Measurements from ENCODE around the gene KIAA1549. TPM values are rescaled to one million over a fixed set of nuclear protein-coding genes. Genes with fewer than 3 reads are reported as not detected.

KIAA1549 gene
- total and polyA plus RNA-seq, 9 of the 15 experiments (the other 6 are each of a cell fraction or from before 2014, with no cell fraction given), result 0.01 to 0.29 (median 0.07) TPM

- ChIA-PET CTCF (ENCODE audit: low intra/inter-chr PET ratio) (no interaction called here), POLR2A (interaction anchor here (0.6 kb wide), 1 partner anchor 573 kb away, joined by 3 read pairs; no protein-coding TSS in a partner anchor)
- TF ChIP-seq ZNF79 (CRISPR knock-in tag; IDR thresholded peaks at IDR 0.05; ENCODE audit: low read depth) (no peak), BHLHE40 (IDR thresholded peaks at IDR 0.05; ENCODE audit: low read length) (0 out of 2 replicates have a peak, but pooled peaks have one; percentile 26)
- DNase-seq (ENCODE audit: extremely low read depth in 1 of 4, low spot score in 3 of 4) (no peak), FAIRE-seq (peak; percentile 52), ATAC-seq (no peak)
- no peak overlapping the region for H3K4me2 ChIP-seq (ENCODE audit: insufficient read depth, low read length)
- under 1% methylated on average over 12 of the region's 12 CpGs for WGBS (ENCODE audit: insufficient coverage, low coverage, missing lambda C conversion rate)
- H3K9ac ChIP-seq (ENCODE audit: insufficient read depth in 1 of 2, low read depth in 2 of 2, low read length in 2 of 2), result no peak overlapping the region
- H3K9me3 ChIP-seq (replicated peaks; ENCODE audit: control insufficient read depth, insufficient read depth, low read depth, low read length), result no peaks in the 10 kb centered on the region
- BruUV-seq (replicated peaks), result no TSS peak
- H4K20me1 ChIP-seq (replicated peaks; ENCODE audit: control insufficient read depth, insufficient read depth, low read length), result no peaks in the 10 kb centered on the region
- intact Hi-C loops (cut with micrococcal nuclease) (no loop called here), in situ Hi-C loops (cut with MboI) (no loop called here)
- 0 out of 5 replicates have a peak, but pooled peaks cover 0 to 5% of the 10 kb centered on the region in 2 experiments for H3K4me1 ChIP-seq (replicated peaks in 1 of 2; ENCODE audit: control insufficient read depth in 2 of 2, insufficient read depth in 2 of 2, low read length in 2 of 2)
- no peaks in the 10 kb centered on the region for H3K36me3 ChIP-seq (ENCODE audit: control insufficient read depth, insufficient read depth, low read length)
- no peaks in the 10 kb centered on the region for H3K79me2 ChIP-seq (ENCODE audit: control insufficient read depth, insufficient read depth, low read length)
- no peak overlapping the region for H2AFZ ChIP-seq (ENCODE audit: low read depth, low read length)
- no peak overlapping the region for H3K27ac ChIP-seq (ENCODE audit: extremely low read depth, low read depth, low read length)
- H3K4me3 ChIP-seq, result no peak overlapping the region
- H3K27me3 ChIP-seq (ENCODE audit: control insufficient read depth in 2 of 2, insufficient read depth in 2 of 2, low read length in 2 of 2), result peaks cover 40 to 73% of the 10 kb centered on the region in 2 experiments
- H3K9me1 ChIP-seq (ENCODE audit: control insufficient read depth, insufficient read depth, low read length), result no peaks in the 10 kb centered on the region
Observed at GRCh38 chr7:138932870-138933269, 48.3 kb downstream of the KIAA1549 start.

GRCh38 chr7:138932427-138932826 is 48.8 kb downstream of the KIAA1549 start:
- no peaks in the 10 kb centered on the region for H3K9me3 ChIP-seq (replicated peaks; ENCODE audit: control insufficient read depth, insufficient read depth, low read depth, low read length)
- BruUV-seq (replicated peaks), result no TSS peak
- ATAC-seq, result no peak
- H3K4me2 ChIP-seq (ENCODE audit: insufficient read depth, low read length), result no peak overlapping the region
- H3K27me3 ChIP-seq (ENCODE audit: control insufficient read depth in 2 of 2, insufficient read depth in 2 of 2, low read length in 2 of 2), result peaks cover 39 to 73% of the 10 kb centered on the region in 2 experiments
- H3K36me3 ChIP-seq (ENCODE audit: control insufficient read depth, insufficient read depth, low read length), result no peaks in the 10 kb centered on the region
- 0 out of 5 replicates have a peak, but pooled peaks cover 0 to 5% of the 10 kb centered on the region in 2 experiments for H3K4me1 ChIP-seq (replicated peaks in 1 of 2; ENCODE audit: control insufficient read depth in 2 of 2, insufficient read depth in 2 of 2, low read length in 2 of 2)
- no peaks in the 10 kb centered on the region for H4K20me1 ChIP-seq (replicated peaks; ENCODE audit: control insufficient read depth, insufficient read depth, low read length)
- WGBS (ENCODE audit: insufficient coverage, low coverage, missing lambda C conversion rate), result under 1% methylated on average over 5 of the region's 5 CpGs
- no peak overlapping the region for H3K4me3 ChIP-seq
- H2AFZ ChIP-seq (ENCODE audit: low read depth, low read length), result no peak overlapping the region
- CTCF ChIA-PET (ENCODE audit: low intra/inter-chr PET ratio), result no interaction called here
- no peak for DNase-seq (ENCODE audit: extremely low read depth in 1 of 4, low spot score in 3 of 4)
- POLR2A ChIA-PET, result no interaction called here
- intact Hi-C loops (cut with micrococcal nuclease), result no loop called here
- no peaks in the 10 kb centered on the region for H3K9me1 ChIP-seq (ENCODE audit: control insufficient read depth, insufficient read depth, low read length)
- H3K79me2 ChIP-seq (ENCODE audit: control insufficient read depth, insufficient read depth, low read length), result no peaks in the 10 kb centered on the region
- H3K27ac ChIP-seq (ENCODE audit: extremely low read depth, low read depth, low read length), result no peak overlapping the region
- in situ Hi-C loops (cut with MboI), result no loop called here
- no peak overlapping the region for H3K9ac ChIP-seq (ENCODE audit: insufficient read depth in 1 of 2, low read depth in 2 of 2, low read length in 2 of 2)
- TF ChIP-seq ZNF407 (IDR thresholded peaks at IDR 0.05; ENCODE audit: low read depth) (no peak), ELK3 (CRISPR knock-in tag; IDR thresholded peaks at IDR 0.05) (no peak), ERF (CRISPR knock-in tag; IDR thresholded peaks at IDR 0.05) (no peak)
- no peak for FAIRE-seq
